ENCODE measurements around the gene CNIH4. TPM values are rescaled to one million over a fixed set of nuclear protein-coding genes. Genes with fewer than 3 reads are reported as not detected.

Gene CNIH4
- polyA plus RNA-seq, 1 of the 3 experiments (the other 2 are of a cell fraction) = 37.7 TPM

GRCh38 chr1:224402472-224403036, 45.9 kb downstream of the CNIH4 start:
- H3K4me2 ChIP-seq = no peak overlapping the region
- H3K9me2 ChIP-seq = no peaks in the 10 kb centered on the region
- H3K27me3 ChIP-seq (ENCODE audit: insufficient read depth) = no peaks in the 10 kb centered on the region
- H3K9ac ChIP-seq = no peak overlapping the region
- H2AFZ ChIP-seq (ENCODE audit: low read depth) = no peak overlapping the region
- no peak overlapping the region for H3K4me3 ChIP-seq (ENCODE audit: low read depth in 2 of 2, low read length in 1 of 2)
- WGBS (ENCODE audit: low lambda C conversion rate) = 98% methylated on average over 1 of the region's 1 CpG
- H3K79me2 ChIP-seq (ENCODE audit: insufficient read depth) = peaks cover 20% of the 10 kb centered on the region
- no peaks in the 10 kb centered on the region; a peak in 1 of 4 replicates for H3K4me1 ChIP-seq (ENCODE audit: control insufficient read depth in 1 of 2, insufficient read depth in 2 of 2, low read depth in 1 of 2, low read length in 1 of 2)
- no peak for DNase-seq
- H3F3A ChIP-seq (replicated peaks; ENCODE audit: insufficient read depth) = peaks cover 4% of the 10 kb centered on the region
- CTCF ChIA-PET = no interaction called here
- TF ChIP-seq ZBTB33 (IDR thresholded peaks at IDR 0.05; ENCODE audit: borderline replicate concordance, low read depth) = no peak
- no peak overlapping the region for H3K27ac ChIP-seq (ENCODE audit: low read depth in 2 of 2, low read length in 1 of 2)
- H3K9me3 ChIP-seq = no peaks in the 10 kb centered on the region
- peaks cover 87% of the 10 kb centered on the region in 2 experiments for H3K36me3 ChIP-seq (replicated peaks in 1 of 2; ENCODE audit: control insufficient read depth in 1 of 2, insufficient read depth in 2 of 2, low read length in 1 of 2)
- no peaks in the 10 kb centered on the region for H4K20me1 ChIP-seq (ENCODE audit: insufficient read depth)
- POLR2A ChIA-PET = no interaction called here

GRCh38 chr1:224404916-224405603, 48.4 kb downstream of the CNIH4 start:
- no peaks in the 10 kb centered on the region for H3K27me3 ChIP-seq (ENCODE audit: insufficient read depth)
- H3K9me3 ChIP-seq = no peaks in the 10 kb centered on the region
- H3K9ac ChIP-seq = no peak overlapping the region
- no peak overlapping the region for H2AFZ ChIP-seq (ENCODE audit: low read depth)
- no peaks in the 10 kb centered on the region for H3K9me2 ChIP-seq
- H3F3A ChIP-seq (replicated peaks; ENCODE audit: insufficient read depth) = peaks cover 4% of the 10 kb centered on the region
- H3K4me2 ChIP-seq = no peak overlapping the region
- H3K79me2 ChIP-seq (ENCODE audit: insufficient read depth) = peaks cover 32% of the 10 kb centered on the region
- no peaks in the 10 kb centered on the region for H4K20me1 ChIP-seq (ENCODE audit: insufficient read depth)
- CTCF ChIA-PET = interaction anchor here (0.6 to 0.9 kb wide), 2 partner anchors 10 to 31 kb away, joined by 3 read pairs; no protein-coding TSS in a partner anchor
- H3K27ac ChIP-seq (ENCODE audit: low read depth in 2 of 2, low read length in 1 of 2) = no peak overlapping the region
- peaks cover 83 to 85% of the 10 kb centered on the region in 2 experiments for H3K36me3 ChIP-seq (replicated peaks in 1 of 2; ENCODE audit: control insufficient read depth in 1 of 2, insufficient read depth in 2 of 2, low read length in 1 of 2)
- H3K4me3 ChIP-seq (ENCODE audit: low read depth in 2 of 2, low read length in 1 of 2) = no peak overlapping the region
- H3K4me1 ChIP-seq (ENCODE audit: control insufficient read depth in 1 of 2, insufficient read depth in 2 of 2, low read depth in 1 of 2, low read length in 1 of 2) = peaks cover 0 to 3% of the 10 kb centered on the region in 2 experiments; a peak in 1 of 4 replicates
- TF ChIP-seq JUND (IDR thresholded peaks at IDR 0.05) (no peak), EP300 (IDR thresholded peaks at IDR 0.05; ENCODE audit: borderline replicate concordance in 1 of 2, low read depth in 1 of 2, low read length in 1 of 2) (no peak), RAD21 (IDR thresholded peaks at IDR 0.05; ENCODE audit: low read length) (no peak), SMC3 (IDR thresholded peaks at IDR 0.05; ENCODE audit: low read depth, low read length) (no peak), USF1 (IDR thresholded peaks at IDR 0.05; ENCODE audit: borderline replicate concordance, low read depth) (no peak), ELF1 (IDR thresholded peaks at IDR 0.05) (no peak), TCF12 (IDR thresholded peaks at IDR 0.05) (no peak), SIN3A (IDR thresholded peaks at IDR 0.05; ENCODE audit: borderline replicate concordance, low read depth, low read length) (no peak), FOXJ3 (CRISPR knock-in tag; IDR thresholded peaks at IDR 0.05) (no peak)
- 87% methylated on average over 3 of the region's 3 CpGs for WGBS (ENCODE audit: low lambda C conversion rate)
- no peak for DNase-seq
- POLR2A ChIA-PET = no interaction called here
